Adrenal gland (tissue), 12 donors: ENCODE measurements around the gene DUOXA2. TPM values are rescaled to one million over a fixed set of nuclear protein-coding genes. Genes with fewer than 3 reads are reported as not detected.

ENCODE experiments used
- DNase-seq, 7 donors: peaks; one replicate each; pipeline ENCODE4 v3.0.0-alpha.2; 2019 to 2020
- H3K27ac ChIP-seq, 5 donors: fragments of 200-600 bp; sonication (generic) in 4 of 5; 1 replicate in 3 of 5; 2 replicates in 2 of 5; pipeline versions ENCODE4 v1.5.1 to v1.8.0; 2016 to 2020; ENCODE audit warnings: mild to moderate bottlenecking in 1 of 5
- H3K27me3 ChIP-seq: fragments of 200-600 bp; 2 replicates; pipeline ENCODE4 v1.8.0; 2021
- H3K36me3 ChIP-seq, 2 donors: fragments of 200-600 bp; replicated peaks in 1 of 2; 1 replicate in 1 of 2; 2 replicates in 1 of 2; pipeline versions ENCODE4 v1.5.1 to v1.8.0; 2018 to 2022
- H3K4me1 ChIP-seq, 2 donors: fragments of 200-600 bp; replicated peaks in 1 of 2; 1 replicate in 1 of 2; 2 replicates in 1 of 2; pipeline versions ENCODE4 v1.5.1 to v1.8.0; 2018 to 2021
- H3K4me3 ChIP-seq, 4 donors: fragments of 200-600 bp; sonication (generic) in 3 of 4; one replicate each; pipeline ENCODE4 v1.5.1; 2016 to 2018
- H3K9me3 ChIP-seq, 3 donors: fragments of 200-600 bp; sonication (generic) in 1 of 3; replicated peaks in 1 of 3; 1 replicate in 2 of 3; 2 replicates in 1 of 3; pipeline versions ENCODE4 v1.5.1 to v1.8.0; 2016 to 2021
- CTCF ChIP-seq, 6 experiments: fragments of 450-650 bp in 4 of 6; fragments of 200-600 bp in 2 of 6; sonication (generic) in 1 of 6; IDR thresholded peaks; 1 replicate in 5 of 6; 2 replicates in 1 of 6; pipeline versions ENCODE4 v1.5.1 to v1.8.0; 2016 to 2021; ENCODE audit warnings: antibody characterized with exemption in 6 of 6, mild to moderate bottlenecking in 2 of 6, moderate library complexity in 1 of 6
- POLR2A ChIP-seq, 2 donors: fragments of 450-650 bp; IDR thresholded peaks; one replicate each; pipeline ENCODE4 v1.6.1; 2017; ENCODE audit warnings: antibody characterized with exemption in 2 of 2, mild to moderate bottlenecking in 2 of 2, moderate library complexity in 1 of 2
- whole genome bisulfite sequencing, 4 donors: extraction: QIAGEN DNeasy Blood & Tissue Kit in 2 of 4; methylation state at CpG; one replicate each; pipeline versions ENCODE4 v1.1.5 to v1.1.7; 2013 to 2017; 5-methylcytosine and 5-hydroxymethylcytosine counted together
- intact Hi-C, 2 donors: fragments of 100-400 bp; cut with DNase I; formaldehyde crosslinking; loops; one replicate each; pipeline versions ENCODE4 v1.14.1 to v1.15.0; 2022 to 2023
- polyA plus RNA-seq, 3 donors: library from polyadenylated mRNA; stranded (reverse); fragments of 200-250 nt in 2 of 3; fragments of 350-450 nt in 1 of 3; fragmentation: Illumina TruSeq in 1 of 3; extraction: RNeasy Lipid Tissue Mini Kit (QIAGEN cat#74804) in 1 of 3; gene quantifications; one replicate each; pipeline ENCODE4 v1.2.3, GENCODE V29; 2013 to 2014
- total RNA-seq, 9 donors: library from RNA; depleted of rRNA in 4 of 9; stranded (reverse); fragments of >200 nt in 4 of 9; fragments of 120-200 nt in 1 of 9; fragmentation: NEBNext Ultra II Directional in 1 of 9; extraction: Animal tissue kit (Norgen Biotek cat#: 25700) in 1 of 9; gene quantifications; one replicate each; pipeline versions ENCODE4 v1.1.0 to v1.2.4, GENCODE V29; 2013 to 2023
- donor health status: healthy with polysubstance abuse.
- donor health status: Bipolar disorder and iron deficiency.
- donor health status: DM: yes; HTN: yes; CAD: no.
- donor health status: DM: no; HTN: no; CAD: no.
- donor health status: DM: no; HTN: no; CAD: no.
- donor health status: DM: yes; HTN: yes; CAD: no.

DUOXA2 gene
- total and polyA plus RNA-seq, 12 donors = 0.11 to 4.1 (median 0.85) TPM; not detected in 4

DNA sequence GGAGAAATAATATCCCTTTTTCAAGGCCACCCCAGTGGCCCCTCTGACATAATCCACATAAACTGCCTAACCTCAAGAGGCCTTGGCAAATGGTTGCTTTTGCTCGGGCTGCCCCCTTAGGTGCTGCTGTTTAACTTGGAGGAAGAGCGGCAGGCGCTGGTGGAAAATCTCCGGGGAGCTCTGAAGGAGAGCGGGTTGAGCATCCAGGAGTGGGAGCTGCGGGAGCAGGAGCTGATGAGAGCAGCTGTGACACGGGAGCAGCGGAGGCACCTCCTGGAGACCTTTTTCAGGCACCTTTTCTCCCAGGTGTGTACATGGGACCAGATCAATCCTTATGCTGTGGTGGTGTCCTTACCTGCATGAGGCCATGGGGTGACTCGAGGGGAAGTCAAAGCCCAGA lies 30.6 kb downstream of the DUOXA2 start:
- no peaks in the 10 kb centered on the region for H3K4me1 ChIP-seq
- TF ChIP-seq CTCF (IDR thresholded peaks at IDR 0.05) (no peak), POLR2A (IDR thresholded peaks at IDR 0.05) (no peak)
- no peak for DNase-seq
- no peak overlapping the region for H3K27ac ChIP-seq
- no peaks in the 10 kb centered on the region for H3K27me3 ChIP-seq
- no peaks in the 10 kb centered on the region for H3K36me3 ChIP-seq
- H3K9me3 ChIP-seq = no peaks in the 10 kb centered on the region
- H3K4me3 ChIP-seq = no peak overlapping the region
- intact Hi-C loops = no loop called here
- WGBS, 4 donors = 75 to 89% (median 80%) methylated on average over 9 of the region's 9 CpGs; no CpG with 5 or more reads in 1 of the 4 donors

DNA sequence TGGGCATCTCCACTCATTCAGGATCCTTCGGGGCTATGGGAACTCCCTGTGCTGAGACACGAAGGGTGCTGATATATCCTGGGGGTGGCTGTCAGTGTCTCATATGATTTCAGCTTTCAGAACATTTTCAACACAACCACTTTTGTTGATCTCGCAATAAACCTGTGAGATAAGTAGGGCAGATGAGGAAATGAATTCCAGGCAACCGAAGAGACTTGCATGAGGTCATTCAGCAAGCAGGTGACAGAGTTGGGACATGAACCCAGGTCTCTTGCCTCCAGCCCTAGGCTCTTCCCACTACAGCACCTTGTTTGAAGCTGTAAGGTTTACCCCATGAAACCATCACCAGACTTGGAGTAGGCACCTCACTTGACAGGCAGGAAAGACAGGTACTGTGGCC lies 32.3 kb downstream of the DUOXA2 start:
- DNase-seq = peak in 1 of 7 donors; percentile 36
- no peak for TF ChIP-seq CTCF (IDR thresholded peaks at IDR 0.05)
- TF ChIP-seq POLR2A (IDR thresholded peaks at IDR 0.05) = no peak
- intact Hi-C loops = no loop called here

DNA sequence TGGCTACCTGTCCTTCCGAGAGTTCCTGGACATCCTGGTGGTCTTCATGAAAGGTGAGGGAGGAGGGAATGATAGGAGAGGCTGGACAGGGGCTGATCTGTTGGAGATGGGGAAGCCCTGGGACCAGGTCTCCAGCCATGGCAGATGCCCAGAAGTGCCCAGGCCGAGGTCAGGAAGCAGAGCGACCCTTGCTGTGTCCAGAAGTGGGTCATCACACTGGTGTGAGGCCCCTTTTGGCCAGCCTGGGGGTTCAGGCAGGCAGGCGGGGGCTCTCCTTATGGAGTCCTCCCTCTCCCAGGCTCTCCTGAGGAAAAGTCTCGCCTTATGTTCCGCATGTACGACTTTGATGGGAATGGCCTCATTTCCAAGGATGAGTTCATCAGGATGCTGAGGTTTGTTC lies 33.5 kb downstream of the DUOXA2 start:
- DNase-seq = no peak
- Histone ChIP-seq H3K4me3 (no peak overlapping the region), H3K36me3 (no peaks in the 10 kb centered on the region), H3K27me3 (no peaks in the 10 kb centered on the region), H3K27ac (no peak overlapping the region), H3K4me1 (no peaks in the 10 kb centered on the region), H3K9me3 (no peaks in the 10 kb centered on the region)
- TF ChIP-seq CTCF (IDR thresholded peaks at IDR 0.05) (no peak), POLR2A (IDR thresholded peaks at IDR 0.05) (no peak)
- intact Hi-C loops = no loop called here
- WGBS, 4 donors = 90 to 96% (median 91%) methylated on average over 5 to 7 of the region's 7 CpGs

More for the DNA sequence above, 32.3 kb downstream of the DUOXA2 start:
- Histone ChIP-seq H3K4me3 (no peak overlapping the region), H3K27me3 (no peaks in the 10 kb centered on the region), H3K9me3 (no peaks in the 10 kb centered on the region), H3K36me3 (no peaks in the 10 kb centered on the region), H3K4me1 (no peaks in the 10 kb centered on the region), H3K27ac (no peak overlapping the region)
- 77 to 85% (median 81%) methylated on average over 4 of the region's 4 CpGs for WGBS, 4 donors

DNA sequence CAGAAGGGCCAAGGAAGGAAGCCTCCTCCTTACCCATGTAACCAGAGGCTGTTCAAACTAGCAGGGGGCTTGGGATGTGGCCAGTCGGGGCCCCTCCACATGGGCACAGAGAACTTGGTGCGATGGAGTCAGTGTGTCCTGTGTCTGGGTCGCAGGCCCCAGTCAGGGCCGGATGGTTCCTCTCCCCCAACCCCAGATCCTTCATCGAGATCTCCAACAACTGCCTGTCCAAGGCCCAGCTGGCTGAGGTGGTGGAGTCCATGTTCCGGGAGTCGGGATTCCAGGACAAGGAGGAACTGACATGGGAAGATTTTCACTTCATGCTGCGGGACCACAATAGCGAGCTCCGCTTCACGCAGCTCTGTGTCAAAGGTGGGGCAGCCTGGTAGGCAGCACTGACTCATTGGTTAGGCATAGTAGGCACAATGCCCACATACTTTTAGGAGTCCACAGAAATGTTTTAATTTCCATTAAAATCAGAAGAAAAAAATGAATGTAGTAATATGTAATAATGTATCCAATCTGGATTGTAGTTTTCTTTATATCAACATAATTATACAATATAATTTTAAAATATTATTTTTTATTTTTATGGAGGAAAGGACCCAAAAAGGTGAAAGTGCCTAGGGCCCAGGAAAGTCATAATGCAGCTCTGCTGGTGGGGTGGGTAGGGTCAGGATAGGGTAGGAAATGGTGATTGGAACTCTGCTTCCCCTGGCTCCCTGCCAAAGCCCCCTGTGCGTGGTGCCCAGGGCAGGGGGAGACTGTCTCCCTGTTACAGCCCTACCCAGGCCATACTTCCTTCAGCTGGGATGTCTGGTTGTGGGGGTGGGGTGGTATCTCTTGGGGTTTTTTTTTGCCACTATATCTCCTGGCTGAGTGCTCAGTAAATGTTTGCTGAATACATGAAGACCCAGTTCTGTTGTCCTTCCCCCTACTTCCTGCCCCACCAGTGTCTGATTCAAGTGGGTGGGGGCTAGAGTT lies 34.2 kb downstream of the DUOXA2 start:
- no peak for DNase-seq
- Histone ChIP-seq H3K36me3 (no peaks in the 10 kb centered on the region), H3K27ac (no peak overlapping the region), H3K27me3 (no peaks in the 10 kb centered on the region), H3K4me3 (no peak overlapping the region), H3K4me1 (no peaks in the 10 kb centered on the region), H3K9me3 (no peaks in the 10 kb centered on the region)
- WGBS, 4 donors = 82 to 89% (median 85%) methylated on average over 5 to 12 of the region's 12 CpGs
- intact Hi-C loops = no loop called here
- TF ChIP-seq CTCF (IDR thresholded peaks at IDR 0.05) (no peak), POLR2A (IDR thresholded peaks at IDR 0.05) (no peak)
